GM19467 (cell line): Measurements from ENCODE around the gene RAI14.

Source experiments
- ATAC-seq: cut with Tn5 transposase; IDR thresholded peaks from one replicate; pipeline ENCODE4 v1.9.1; 2021; ENCODE audit warnings: mild to moderate bottlenecking, moderate library complexity; ENCODE audit not compliant: unreplicated experiment

The RAI14 gene

DNA sequence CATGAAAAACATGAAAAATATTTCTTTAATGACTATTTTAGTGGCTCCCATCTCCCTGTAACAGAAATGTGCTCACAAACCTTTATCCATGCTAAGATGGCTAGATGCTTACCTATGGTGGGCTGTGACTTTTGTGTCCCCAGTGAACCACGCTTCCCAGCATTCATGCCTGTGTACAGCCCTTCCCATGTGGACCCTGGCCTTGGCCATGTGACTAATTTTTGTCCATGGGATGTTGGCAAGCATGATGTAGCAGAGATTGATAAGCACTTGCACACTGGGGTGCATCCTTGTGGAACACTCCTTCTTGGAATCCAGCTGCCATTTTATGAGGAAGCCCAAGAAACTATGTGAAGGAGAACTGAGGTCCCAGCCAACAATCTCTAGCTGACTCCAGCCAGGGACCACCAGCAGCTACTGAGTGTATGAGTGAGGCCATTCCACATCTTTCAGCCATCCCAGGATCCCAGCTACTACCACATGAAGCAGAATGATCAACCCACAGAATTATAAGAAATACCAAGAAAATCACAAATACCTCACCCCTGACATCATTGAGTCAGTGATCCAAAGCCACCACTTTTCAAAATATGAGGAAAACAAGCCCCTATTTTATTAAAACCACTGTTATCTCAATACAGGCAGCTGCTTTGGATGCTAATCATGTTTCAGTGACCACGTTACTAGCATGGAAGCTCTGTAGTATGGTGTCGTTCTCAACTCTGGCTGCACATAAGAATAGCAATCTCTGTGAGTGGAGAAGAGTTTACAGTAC, 16.1 kb upstream of the RAI14 start:
- ATAC-seq: no peak

DNA sequence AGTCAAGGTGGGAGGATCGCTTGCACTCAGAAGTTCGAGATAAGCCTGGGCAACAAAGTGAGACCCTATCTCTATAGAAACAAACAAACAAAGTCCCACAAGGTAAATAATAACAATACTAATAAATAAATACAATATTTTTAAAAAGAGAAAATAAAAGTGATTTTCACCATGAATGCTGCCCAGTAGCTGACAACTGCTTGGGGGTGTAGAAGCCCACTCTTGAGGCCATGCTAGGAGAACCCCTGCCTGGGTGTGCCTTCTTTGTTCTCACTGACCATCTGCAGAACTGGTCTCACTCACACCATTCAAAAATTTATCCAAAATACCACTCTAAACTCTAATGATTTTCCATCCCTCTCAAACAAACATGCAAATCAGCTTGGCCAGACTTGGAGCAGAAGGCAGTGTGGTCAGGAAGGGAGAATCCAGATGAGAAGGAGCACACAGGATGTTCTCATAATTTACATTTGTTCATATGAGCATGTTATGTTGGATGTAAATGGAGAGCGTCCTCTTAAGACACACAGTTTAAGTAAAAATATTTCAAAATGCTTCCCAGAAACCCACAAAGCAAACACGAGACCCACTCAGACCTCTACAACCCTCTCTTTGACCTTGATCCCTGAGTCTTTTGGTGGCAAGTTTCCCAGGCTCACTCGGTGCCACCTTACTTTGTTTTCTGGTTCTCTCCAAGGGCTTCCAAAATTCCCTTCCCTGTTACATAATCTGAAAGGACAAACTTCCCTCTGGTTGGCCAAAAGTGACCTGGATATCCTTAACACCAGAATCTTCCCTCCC, 7.9 kb upstream of the RAI14 start:
- ATAC-seq: no peak

DNA sequence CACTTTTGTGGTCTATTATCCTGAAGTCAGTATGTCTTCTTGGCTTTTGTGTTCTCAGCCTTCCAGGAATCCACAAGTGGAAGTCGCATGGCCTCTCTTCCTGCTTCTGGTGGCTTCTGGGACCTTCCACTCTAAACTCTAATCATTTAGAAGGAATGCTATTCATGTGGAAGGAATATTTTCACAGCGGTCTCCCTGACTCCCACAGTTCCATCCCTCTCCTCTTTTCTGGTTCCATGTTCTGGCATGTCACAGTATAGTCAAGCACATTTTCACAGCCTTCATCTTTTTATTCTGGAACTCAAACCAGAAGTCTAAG, 7.3 kb upstream of the RAI14 start:
- no peak for ATAC-seq

DNA sequence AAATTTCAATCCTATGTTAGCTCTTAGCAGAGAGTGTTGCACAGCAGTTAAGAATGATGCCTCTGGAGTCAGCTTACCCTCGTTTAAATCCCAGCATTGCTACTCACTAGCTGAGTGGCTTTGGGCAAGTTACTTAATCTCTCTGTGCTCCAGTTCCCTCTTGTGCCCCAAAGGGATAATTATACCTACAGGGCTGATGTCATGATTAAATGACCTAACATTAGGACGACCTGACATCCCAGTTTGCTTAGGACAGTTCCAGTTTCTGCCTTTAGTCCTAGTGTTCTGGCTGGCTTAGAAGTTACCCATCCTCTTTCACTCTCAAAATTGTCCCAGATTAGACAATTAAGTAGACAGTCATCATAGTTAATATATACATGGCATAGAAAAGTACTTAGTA, 4.3 kb upstream of the RAI14 start:
- no peak for ATAC-seq

DNA sequence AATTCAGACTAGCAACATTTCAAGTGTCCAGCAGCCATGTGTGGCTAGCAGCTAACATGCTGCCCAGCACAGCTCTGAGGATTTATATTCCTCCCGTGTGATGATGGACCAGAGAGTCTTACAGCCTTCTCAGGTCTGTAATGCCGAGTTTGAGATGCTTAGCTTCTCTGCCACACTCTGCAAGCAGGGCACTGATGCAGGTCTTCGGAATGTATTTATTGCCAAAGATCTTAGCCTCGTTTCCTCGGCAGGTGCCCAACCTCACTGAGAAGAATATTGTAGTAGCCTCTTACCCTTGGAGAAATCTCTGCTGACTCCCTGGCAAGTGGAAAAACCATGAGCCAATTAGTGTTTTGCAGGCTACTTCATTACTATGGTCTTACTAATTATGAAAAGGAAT, 3.7 kb upstream of the RAI14 start:
- no peak for ATAC-seq

DNA sequence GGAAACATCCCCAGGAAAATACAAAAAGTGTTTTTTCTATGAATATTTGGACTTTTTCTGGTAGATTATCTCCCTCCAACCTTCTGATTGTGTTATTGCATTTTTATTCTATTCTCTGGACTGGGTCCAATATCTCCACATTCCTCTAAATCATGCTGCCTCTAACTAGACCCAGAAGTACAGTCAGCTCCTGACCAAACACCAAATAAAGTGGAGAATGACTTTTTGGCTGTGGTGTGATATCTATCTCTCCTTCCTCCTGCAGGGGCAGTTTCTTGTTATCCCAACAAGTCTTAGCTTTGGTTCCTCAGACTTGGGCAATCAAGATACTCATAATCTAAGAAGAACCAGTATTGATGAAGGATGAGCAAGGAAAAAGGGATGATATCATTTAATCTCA, 3.2 kb upstream of the RAI14 start:
- ATAC-seq: no peak

DNA sequence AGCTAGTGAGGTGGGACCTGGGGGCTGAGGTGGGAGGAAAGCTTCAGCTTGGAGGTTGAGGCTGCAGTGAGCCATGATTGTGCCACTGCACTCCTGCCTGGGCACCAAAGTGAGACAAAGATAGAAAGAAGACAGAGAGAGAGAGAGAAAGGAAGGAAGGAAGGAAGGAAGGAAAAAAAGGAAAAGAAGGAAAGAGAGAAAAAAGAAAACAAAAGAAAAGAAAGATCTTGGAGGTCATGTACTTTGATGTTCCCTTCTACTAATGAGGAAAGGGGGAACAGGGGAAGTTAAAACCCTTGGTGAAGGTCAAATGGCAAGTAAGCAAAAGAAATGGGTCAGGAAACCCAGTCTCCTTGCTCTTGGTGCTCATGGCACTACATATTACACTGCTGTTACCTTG, 2.4 kb upstream of the RAI14 start:
- no peak for ATAC-seq

DNA sequence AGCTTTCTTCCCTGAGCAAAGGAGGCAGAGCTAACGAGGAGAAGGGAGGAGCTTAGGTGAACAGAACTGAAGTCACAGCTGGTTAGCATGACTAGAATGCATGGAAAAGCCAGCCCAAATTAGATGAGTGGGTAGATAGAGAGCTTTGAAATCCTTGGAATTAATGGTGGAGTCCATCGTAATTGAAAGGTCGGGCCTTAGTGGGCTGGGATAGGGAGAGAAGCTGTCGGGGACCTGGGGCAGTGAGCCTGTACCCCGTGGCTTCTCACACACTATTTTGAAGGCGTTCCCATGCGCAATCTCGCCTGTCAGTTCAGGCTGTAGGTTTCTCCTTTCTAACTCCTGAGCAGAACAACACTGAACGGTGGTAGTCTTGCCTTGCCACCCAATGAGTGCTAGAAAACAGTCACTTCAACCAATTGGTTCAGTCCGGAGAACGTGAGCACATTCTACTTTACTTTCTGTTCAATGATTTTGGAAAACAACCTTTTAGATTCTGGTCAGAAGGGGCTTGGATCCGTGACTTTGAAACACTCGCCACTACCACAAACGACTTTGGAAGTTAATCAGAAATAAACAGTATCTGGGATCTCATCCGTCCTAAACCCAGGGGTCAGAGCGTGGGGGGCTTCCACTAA, 655 bp upstream of the RAI14 start:
- no peak for ATAC-seq

DNA sequence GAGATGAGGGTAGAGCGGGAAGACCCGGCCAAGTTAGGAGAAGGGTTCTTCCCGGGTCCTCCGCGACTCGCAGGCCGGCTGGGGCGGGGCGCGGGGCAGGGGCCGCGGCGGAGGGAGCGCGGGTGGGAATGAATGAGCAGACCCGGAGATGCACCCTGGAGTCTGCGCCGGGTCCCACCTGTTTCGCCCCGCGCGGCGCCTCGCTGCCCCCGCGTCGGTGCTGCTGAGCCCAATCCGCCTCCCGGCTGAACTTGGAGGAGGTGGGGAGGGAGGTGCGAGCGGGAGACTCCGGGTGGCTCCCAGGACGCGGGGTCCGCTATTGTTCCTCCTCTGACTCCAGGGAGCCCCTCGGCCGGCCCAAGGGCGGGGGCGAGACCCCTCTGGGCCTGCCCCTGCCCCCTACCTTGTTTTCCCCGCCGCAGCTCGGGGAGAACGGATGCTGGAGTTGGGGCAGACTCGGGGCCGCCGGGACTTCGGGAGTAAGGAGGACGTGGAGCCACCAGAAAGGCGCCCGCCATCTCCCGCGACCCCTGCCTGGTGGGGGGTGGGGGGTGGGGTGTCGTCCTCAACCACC, 659 bp downstream of the RAI14 start:
- ATAC-seq: no peak

DNA sequence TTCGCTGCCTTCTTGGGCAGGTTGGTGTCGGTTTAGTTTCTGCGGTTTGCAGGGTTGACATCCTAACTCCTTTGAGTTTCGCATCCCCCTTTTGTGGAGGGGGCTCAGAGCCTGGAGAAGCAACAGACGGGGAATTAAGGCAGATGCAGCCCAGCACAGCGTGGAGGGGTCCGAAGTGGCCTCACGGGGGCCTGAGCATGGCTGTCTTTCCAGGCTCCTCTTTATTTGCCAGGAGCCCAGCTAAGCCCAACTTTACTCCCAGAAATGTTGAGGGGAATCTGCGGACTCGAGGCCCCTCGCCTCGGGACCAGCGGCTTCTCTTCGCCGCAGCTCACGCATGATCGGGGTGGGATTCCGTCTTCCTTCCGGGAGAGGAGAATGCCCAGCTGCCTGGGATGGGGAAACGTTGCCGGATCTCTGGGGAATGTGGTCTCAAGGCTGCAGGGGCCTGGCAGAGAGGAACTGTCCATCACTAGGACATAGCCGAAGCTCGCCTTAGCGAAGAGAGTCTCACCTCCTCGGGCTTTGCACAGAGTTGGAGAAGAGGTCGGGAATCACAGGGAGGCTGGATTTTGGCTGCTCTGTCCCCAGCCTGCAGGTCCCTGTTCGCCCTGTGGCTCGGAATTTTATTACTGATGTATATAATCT, 1.3 kb downstream of the RAI14 start:
- no peak for ATAC-seq

DNA sequence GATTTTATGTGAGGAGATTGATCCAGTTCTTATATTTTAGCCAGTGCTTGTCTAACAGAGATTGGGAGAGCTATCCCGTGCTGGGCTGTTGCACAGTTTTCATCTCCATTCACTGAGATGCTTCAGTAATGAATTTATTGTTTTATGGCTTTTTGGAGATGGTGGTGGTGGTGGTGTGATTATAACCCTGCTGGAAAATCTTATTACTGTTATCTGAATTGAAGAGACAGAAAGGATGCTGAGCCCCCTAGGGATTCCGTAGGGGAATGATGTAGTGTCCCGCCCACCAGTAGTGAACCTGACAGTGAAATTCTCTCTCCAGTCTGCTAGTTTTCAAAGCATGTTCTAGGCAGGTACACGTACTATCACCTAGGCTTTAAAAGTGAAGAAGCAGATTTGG, 1.9 kb downstream of the RAI14 start:
- ATAC-seq: no peak

DNA sequence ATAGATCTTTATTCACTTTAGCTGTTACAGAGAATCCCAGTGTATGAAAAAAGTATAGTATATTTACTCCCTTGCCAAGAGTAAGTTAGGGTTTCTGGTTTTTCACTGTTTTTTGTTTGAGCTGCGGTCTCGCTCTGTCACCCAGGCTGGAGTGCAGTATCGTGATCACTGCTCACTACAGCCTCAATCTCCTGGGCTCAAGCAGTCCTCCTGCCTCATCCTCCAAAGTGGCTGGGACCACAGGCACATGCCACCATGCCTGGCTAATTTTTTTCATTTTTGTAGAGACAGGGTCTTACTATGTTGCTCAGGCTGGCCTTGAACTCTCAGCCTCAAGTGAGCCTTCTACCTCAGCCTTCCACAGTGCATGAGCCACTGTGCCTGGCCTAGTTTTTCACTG, 3.0 kb downstream of the RAI14 start:
- no peak for ATAC-seq

DNA sequence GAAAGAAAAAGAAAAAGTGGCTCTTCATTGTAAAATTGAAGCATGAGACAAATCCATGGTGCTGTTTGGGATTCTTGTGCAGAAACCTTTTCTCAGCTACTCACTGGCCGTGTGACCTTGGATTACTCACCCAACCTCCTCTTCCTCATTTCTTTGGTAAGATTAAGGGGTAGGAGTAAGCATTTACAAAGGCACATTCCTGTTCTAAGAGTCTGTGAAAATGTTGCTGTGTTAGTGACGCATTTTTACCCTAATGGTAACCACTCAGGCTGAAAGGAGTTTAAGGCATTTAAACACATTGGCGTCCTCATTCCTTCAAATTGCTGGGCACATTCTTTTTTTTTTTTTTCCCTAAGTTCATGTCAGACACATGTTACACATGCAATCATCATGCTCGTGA, 4.3 kb downstream of the RAI14 start:
- no peak for ATAC-seq

DNA sequence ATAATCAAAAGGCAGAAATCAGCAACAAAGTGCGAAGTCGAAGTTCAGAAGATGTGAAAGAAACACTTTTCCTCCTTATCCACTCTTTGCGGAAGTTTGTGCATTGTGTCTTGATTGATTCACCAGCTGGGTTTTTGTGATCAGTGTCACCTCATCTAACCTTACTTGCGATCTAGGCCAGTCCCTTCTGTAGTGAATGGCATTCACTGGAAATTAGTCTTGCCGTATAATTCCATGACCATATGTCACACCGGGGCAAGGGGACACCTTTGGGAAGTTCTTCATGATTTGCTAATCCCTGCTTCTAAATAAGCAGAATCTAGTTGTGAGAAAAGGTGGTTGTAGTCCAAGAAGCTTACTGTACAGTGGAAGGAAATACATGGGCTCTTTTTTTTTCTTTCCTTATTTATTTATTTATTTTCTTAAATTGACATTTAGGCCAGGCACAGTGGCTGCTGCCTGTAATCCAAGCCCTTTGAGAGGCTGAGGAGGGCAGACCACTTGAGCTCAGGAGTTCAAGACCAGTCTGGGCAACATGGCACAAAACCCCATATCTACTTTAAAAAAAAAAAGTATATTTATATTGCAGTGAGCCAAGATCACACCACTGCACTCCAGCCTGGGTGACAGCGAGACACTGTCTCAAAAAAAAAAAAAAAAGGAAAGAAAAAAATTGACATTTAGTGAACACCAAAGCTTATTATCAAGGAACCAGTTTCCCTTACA, 7.8 kb downstream of the RAI14 start:
- no peak for ATAC-seq

DNA sequence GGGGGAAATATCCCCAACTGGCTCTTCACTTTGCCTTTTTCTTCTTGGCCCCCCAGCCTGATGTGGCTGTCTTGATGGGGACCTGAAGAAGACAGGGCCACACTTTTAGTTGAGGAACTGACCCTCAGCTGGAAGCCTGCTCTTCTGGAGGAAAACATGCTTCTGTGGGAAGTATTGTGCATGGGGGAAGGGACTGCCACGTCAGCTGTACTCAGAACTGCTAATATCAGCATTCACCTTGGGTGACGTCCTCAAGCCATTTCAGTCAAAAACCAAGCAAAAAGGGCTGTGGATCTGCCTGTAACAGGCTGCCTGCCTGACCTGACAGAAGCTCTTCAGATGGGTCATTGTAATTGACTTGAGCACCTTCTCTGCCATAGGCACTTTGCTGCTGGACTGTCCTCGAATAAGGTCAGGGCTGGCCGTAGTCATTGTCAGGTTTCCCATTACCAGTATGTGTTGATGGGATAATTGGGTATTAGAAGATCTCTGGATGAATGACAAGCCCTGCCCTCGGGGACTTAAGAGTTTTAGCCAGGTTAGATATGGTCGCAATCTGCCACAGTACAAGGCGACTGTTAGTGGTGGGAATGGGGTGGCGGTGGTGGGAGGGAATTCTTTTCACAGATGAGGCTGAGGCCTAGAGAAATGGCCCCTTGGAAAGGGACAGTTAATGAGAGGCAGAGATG, 10.4 kb downstream of the RAI14 start:
- no peak for ATAC-seq

DNA sequence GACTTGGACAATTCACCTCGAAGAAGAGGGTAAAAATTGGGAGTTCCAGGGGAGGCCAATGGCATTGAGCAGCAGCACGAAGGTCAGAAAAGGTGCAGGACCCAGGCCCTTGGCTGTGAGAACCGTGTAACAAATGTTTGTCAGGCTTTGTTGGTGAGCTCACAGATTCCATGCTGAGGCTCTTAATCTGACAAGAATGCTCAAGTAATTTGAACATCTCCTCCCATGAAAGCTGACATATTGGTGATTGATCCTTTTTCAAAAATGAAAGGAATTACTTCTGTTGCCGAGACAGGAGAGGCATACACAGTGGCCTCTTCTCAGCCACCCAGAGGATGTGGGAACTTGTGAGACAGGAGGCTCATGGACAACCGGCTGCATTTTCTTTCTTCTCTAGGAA, 11.6 kb downstream of the RAI14 start:
- no peak for ATAC-seq

DNA sequence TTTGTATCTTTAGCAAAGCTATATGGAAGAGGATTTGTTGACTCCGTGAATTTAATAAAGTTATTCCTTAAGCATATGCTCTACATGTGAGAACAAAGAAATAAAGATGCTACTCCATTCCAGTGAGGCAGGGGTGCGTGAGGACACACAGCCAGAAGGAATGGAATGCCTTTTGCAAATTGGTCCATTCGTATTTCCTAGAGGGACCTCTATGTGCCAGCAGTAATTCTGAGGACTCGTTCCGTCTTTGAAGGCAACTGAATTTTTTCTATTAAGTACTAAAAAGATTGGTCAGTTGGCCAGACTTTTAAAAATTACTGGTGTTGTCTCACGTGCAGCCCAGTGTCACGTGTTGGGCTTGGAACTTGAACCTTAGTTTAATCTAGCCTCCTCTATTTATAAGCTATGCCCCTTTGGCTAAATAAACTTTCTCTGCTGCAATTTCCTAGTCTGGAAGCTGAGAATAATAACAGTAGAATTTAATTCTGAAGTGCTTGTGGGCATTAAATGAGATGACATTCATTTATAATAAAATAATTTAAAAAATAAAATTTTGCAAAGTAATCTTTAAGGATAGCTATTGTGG, 13.9 kb downstream of the RAI14 start:
- ATAC-seq: no peak

DNA sequence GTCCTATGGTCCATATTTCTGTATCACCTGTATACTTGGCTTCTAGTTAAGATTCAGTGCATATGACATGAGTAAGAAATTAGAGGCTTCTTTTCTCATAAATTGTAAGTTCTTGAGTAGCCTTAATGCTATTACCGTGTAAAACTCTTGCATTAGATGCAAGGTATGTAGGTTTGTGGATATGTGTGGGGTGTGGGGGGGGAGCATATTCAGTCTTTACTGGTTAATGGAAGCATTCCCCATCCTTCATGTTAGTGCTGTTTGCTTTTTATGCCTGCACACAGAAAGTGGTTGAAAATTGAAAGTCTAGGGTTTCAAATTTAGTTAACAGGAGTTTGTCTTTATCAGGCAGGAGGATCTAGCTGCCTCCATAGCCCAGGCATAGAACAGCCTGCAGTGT, 16.1 kb downstream of the RAI14 start:
- ATAC-seq: no peak

DNA sequence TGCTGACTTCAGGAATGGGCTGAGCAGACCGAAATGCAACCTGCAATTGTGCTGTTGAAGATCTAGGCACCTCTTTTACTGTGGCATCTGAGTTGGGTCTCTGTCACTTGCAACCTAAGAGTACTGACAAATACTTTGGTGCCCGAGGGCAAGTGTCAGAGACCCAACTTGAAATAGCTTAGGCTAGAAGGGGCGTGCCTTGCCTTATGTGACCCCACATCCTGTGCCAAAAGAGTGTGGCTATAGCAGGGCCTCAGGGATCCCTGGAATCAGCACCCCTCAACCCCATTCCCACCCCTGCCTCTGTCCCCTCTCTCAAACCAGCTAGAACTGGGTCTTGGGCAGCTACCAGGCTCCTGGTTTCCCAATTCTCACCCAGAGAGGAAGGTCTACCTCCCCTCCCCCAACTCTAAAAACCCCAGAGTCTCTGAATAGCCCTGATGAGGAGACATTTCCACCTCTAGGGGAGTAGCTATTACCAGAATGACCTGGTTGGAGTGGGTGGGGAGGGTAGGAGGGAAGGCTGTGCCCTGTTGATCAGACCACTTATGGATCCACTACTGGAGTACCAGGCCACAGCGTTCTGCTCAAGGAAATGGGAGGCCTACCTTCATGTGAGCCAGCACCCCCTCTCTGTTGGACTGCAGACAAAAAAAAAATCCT, 17.5 kb downstream of the RAI14 start:
- ATAC-seq: no peak
